Memory B cell (primary cell): ENCODE data around the gene PRAMEF13.
A peak's percentile ranks its signal among the peaks of the same experiment; 100 is the strongest.
"Not testable (repeated sequence)": the region's sequence is repeated elsewhere in the genome, so short reads cannot be mapped to it uniquely, and the experiment has no call there.

Experiments
- ATAC-seq: fragments of 150-1000 bp; cut with Tn5 transposase; 2 replicates; pipeline ENCODE4 v1.10.0; 2021; ENCODE audit warnings: low read depth, mild to moderate bottlenecking, moderate library complexity
- DNase-seq, 2 donors: peaks; one replicate each; pipeline ENCODE4 v3.0.0; 2022; ENCODE audit warnings: low spot score in 2 of 2
- H3K27ac Mint-ChIP-seq: one replicate; pipeline ENCODE4 v1.8.0; 2022; ENCODE audit warnings: mild to moderate bottlenecking, moderate library complexity, mixed read lengths
- H3K27me3 Mint-ChIP-seq: one replicate; pipeline ENCODE4 v1.8.0; 2022; ENCODE audit warnings: mixed read lengths
- H3K36me3 Mint-ChIP-seq: one replicate; pipeline ENCODE4 v1.8.0; 2022; ENCODE audit warnings: mild to moderate bottlenecking, mixed read lengths
- H3K4me1 Mint-ChIP-seq: one replicate; pipeline ENCODE4 v1.8.0; 2022; ENCODE audit warnings: mixed read lengths
- H3K4me3 Mint-ChIP-seq: one replicate; pipeline ENCODE4 v1.8.0; 2022; ENCODE audit warnings: mild to moderate bottlenecking, moderate library complexity, mixed read lengths
- H3K9me3 Mint-ChIP-seq: one replicate; pipeline ENCODE4 v1.8.0; 2022; ENCODE audit warnings: mixed read lengths

The PRAMEF13 gene

GRCh38 chr1:13201309-13201708 lies at the start of gene PRAMEF13:
TSS of gene PRAMEF13 (minus strand) at chr1:13201409. CDS start at chr1:13199589, 1,820 bp downstream.
- H3K36me3 Mint-ChIP-seq, DNase-seq, H3K27ac Mint-ChIP-seq, H3K9me3 Mint-ChIP-seq, H3K4me3 Mint-ChIP-seq, H3K27me3 Mint-ChIP-seq, ATAC-seq, H3K4me1 Mint-ChIP-seq: not testable (repeated sequence)

- H3K4me3 Mint-ChIP-seq, H3K27ac Mint-ChIP-seq, ATAC-seq, H3K36me3 Mint-ChIP-seq, H3K9me3 Mint-ChIP-seq, DNase-seq, H3K27me3 Mint-ChIP-seq, H3K4me1 Mint-ChIP-seq: not testable (repeated sequence)
Measured at GRCh38 chr1:13247122-13247521, 45.9 kb upstream of the PRAMEF13 start.

GRCh38 chr1:13246554-13246871 lies 45.3 kb upstream of the PRAMEF13 start:
- H3K4me1 Mint-ChIP-seq, H3K9me3 Mint-ChIP-seq, H3K4me3 Mint-ChIP-seq, ATAC-seq, H3K27ac Mint-ChIP-seq, DNase-seq, H3K36me3 Mint-ChIP-seq, H3K27me3 Mint-ChIP-seq: not testable (repeated sequence)

- not testable (repeated sequence) for DNase-seq, ATAC-seq, H3K4me3 Mint-ChIP-seq, H3K27me3 Mint-ChIP-seq, H3K9me3 Mint-ChIP-seq, H3K36me3 Mint-ChIP-seq, H3K4me1 Mint-ChIP-seq, H3K27ac Mint-ChIP-seq
Measured at GRCh38 chr1:13245841-13246553, 44.8 kb upstream of the PRAMEF13 start.

GRCh38 chr1:13243536-13244263 lies 42.5 kb upstream of the PRAMEF13 start:
- not testable (repeated sequence) for H3K9me3 Mint-ChIP-seq, H3K27ac Mint-ChIP-seq, H3K4me1 Mint-ChIP-seq

GRCh38 chr1:13239633-13240032 lies 38.4 kb upstream of the PRAMEF13 start:
- not testable (repeated sequence) for ATAC-seq, H3K9me3 Mint-ChIP-seq, DNase-seq, H3K4me1 Mint-ChIP-seq, H3K4me3 Mint-ChIP-seq, H3K27me3 Mint-ChIP-seq, H3K27ac Mint-ChIP-seq, H3K36me3 Mint-ChIP-seq

More at GRCh38 chr1:13243536-13244263, 42.5 kb upstream of the PRAMEF13 start:
- DNase-seq, ATAC-seq, H3K4me3 Mint-ChIP-seq, H3K27me3 Mint-ChIP-seq, H3K36me3 Mint-ChIP-seq: not testable (repeated sequence)

GRCh38 chr1:13237572-13237971 lies 36.4 kb upstream of the PRAMEF13 start:
- not testable (repeated sequence) for H3K27ac Mint-ChIP-seq, ATAC-seq, H3K27me3 Mint-ChIP-seq, H3K4me1 Mint-ChIP-seq, H3K9me3 Mint-ChIP-seq, H3K4me3 Mint-ChIP-seq, H3K36me3 Mint-ChIP-seq
- DNase-seq = peak in 1 of 2 donors; percentile 9

- H3K27me3 Mint-ChIP-seq, H3K4me3 Mint-ChIP-seq, H3K4me1 Mint-ChIP-seq, H3K9me3 Mint-ChIP-seq, H3K36me3 Mint-ChIP-seq, ATAC-seq, H3K27ac Mint-ChIP-seq: not testable (repeated sequence)
- peak in 1 of 2 donors; percentile 5 for DNase-seq
Measured at GRCh38 chr1:13234057-13234456, 32.8 kb upstream of the PRAMEF13 start.

- not testable (repeated sequence) for H3K9me3 Mint-ChIP-seq, H3K4me1 Mint-ChIP-seq, H3K27ac Mint-ChIP-seq, H3K4me3 Mint-ChIP-seq, ATAC-seq, H3K27me3 Mint-ChIP-seq, H3K36me3 Mint-ChIP-seq
- peak in 1 of 2 donors; percentile 9 for DNase-seq
Measured at GRCh38 chr1:13232056-13232455, 30.8 kb upstream of the PRAMEF13 start.

- H3K4me1 Mint-ChIP-seq, H3K27ac Mint-ChIP-seq, H3K4me3 Mint-ChIP-seq, H3K9me3 Mint-ChIP-seq, H3K36me3 Mint-ChIP-seq, H3K27me3 Mint-ChIP-seq, ATAC-seq: not testable (repeated sequence)
- peak in 1 of 2 donors; percentile 6 for DNase-seq
Measured at GRCh38 chr1:13231061-13231750, 30.0 kb upstream of the PRAMEF13 start.

- not testable (repeated sequence) for ATAC-seq, H3K36me3 Mint-ChIP-seq, H3K9me3 Mint-ChIP-seq, H3K27me3 Mint-ChIP-seq, H3K27ac Mint-ChIP-seq, H3K4me3 Mint-ChIP-seq, H3K4me1 Mint-ChIP-seq
- DNase-seq = peak in 1 of 2 donors; percentile 7
Measured at GRCh38 chr1:13230601-13231000, 29.4 kb upstream of the PRAMEF13 start.

GRCh38 chr1:13230096-13230495 lies 28.9 kb upstream of the PRAMEF13 start:
- H3K27ac Mint-ChIP-seq, ATAC-seq, H3K4me3 Mint-ChIP-seq, H3K27me3 Mint-ChIP-seq, H3K9me3 Mint-ChIP-seq, H3K36me3 Mint-ChIP-seq, H3K4me1 Mint-ChIP-seq: not testable (repeated sequence)
- DNase-seq = peak in 1 of 2 donors; percentile 4

- no peak overlapping the region for H3K4me3 Mint-ChIP-seq
Measured at GRCh38 chr1:13228343-13228781, 27.2 kb upstream of the PRAMEF13 start.

GRCh38 chr1:13227271-13228055 lies 26.3 kb upstream of the PRAMEF13 start:
- not testable (repeated sequence) for H3K4me1 Mint-ChIP-seq, H3K36me3 Mint-ChIP-seq, H3K27ac Mint-ChIP-seq, H3K9me3 Mint-ChIP-seq, DNase-seq, H3K27me3 Mint-ChIP-seq, ATAC-seq, H3K4me3 Mint-ChIP-seq

More at GRCh38 chr1:13228343-13228781, 27.2 kb upstream of the PRAMEF13 start:
- Mint-ChIP-seq H3K36me3 (no peaks in the 10 kb centered on the region), H3K27ac (no peak overlapping the region), H3K9me3 (no peaks in the 10 kb centered on the region), H3K4me1 (no peaks in the 10 kb centered on the region), H3K27me3 (peaks cover 1% of the 10 kb centered on the region)
- DNase-seq (peak in 1 of 2 donors; percentile 14), ATAC-seq (no peak)
